Daoy (cell line): ENCODE measurements around the gene IDH1. TPM values are rescaled to one million over a fixed set of nuclear protein-coding genes. Genes with fewer than 3 reads are reported as not detected.
"Not testable (repeated sequence)": the region's sequence is repeated elsewhere in the genome, so short reads cannot be mapped to it uniquely, and the experiment has no call there.

Experiments
- DNase-seq: peaks from one replicate; pipeline ENCODE4 v3.0.0-alpha.2; 2015; ENCODE audit warnings: low read depth
- total RNA-seq: library from RNA; depleted of rRNA; stranded (reverse); fragments of >200 nt; shearing (Covaris generic); gene quantifications from 2 replicates; pipeline ENCODE4 v1.2.3, GENCODE V29; 2014; rRNA removed

IDH1 gene
- total RNA-seq, 1 experiment from 2014 or later = 51.1 TPM

DNA sequence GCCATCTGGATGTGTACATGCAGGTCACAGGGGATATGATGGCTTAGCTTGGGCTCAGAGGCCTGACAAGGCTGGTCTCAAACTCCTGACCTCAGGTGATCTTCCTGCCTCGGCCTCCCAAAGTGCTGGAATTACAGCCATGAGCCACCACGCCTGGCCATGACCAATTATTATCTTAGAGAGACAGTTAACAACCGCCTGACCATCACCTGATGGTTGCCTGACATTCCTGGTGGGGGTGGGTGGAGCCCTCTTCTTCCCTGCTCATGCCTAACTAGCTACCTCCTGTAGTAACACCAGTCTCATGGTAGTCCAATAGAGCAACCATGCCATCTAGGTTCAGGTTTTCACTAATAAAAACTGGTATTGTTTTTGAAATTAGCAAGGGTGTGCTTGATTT lies 33.0 kb downstream of the IDH1 start:
- not testable (repeated sequence) for DNase-seq

DNA sequence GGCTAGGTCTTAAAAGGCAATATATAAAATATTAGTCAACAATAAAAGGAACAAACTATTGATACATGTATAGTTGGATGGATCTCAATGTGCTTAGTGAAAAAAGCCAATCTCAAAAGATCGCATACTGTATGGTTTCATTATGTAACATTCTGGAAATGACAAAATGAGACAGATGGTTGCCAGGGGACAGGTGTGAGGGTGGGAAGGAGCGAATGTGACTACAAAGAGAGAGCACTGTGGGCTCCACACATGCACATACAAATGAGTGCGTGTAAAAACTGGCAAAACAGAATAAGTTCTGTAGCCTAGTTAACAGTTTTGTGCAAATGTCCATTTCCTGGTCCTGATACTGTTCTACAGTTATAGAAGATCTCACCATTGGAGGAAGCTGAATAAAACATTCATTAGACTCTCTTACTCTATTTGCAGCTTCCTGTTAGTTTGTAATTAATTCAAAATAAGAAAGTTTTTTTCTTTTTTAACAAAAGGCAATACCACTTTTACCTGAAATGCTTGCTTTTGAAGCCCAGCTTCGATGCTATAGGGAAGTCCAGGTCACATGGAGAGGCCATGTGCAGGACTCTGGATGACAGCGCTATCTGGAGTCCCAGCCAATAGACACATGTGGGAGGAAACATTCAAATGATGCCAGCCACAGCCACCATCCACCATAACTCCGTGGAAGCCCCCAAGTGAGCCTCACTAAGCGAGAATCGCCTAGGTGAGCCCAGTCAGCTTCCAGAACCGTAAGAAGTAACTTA lies 44.0 kb downstream of the IDH1 start:
- DNase-seq = no peak

DNA sequence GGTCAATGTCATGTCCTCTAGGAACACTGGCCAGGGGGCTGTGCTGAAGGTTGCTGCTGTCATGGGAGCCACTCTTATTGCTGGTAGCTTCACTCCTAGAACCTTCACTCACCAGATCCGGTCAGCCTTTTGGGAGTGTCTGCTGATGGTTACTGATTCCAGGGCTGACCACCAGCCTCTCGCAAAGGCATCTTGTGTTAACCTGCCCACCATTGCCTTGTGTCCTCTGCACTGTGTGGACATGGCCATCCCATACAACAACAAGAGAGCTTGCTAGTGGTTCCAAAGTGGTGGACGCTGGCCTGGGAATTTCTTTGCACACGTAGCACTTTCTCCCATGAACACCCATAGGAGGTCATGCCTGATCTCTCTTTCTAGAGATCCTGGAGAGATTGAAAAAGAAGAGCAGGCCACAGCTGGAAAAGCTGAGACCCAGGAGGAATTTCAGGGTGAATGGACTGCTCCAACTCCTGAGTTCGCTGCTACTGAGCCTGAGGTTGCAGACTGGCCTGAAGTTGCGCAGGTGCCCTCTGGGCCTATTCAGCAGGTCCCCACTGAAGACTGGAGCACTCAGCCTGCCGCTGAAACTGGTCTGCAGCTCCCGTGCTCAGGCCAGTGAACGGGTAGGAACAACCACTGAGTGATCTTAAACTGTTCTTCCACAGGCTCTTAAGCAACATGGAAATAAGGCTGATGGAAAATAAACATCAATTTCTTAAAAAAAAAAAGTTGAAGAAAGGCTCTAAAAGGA lies 46.4 kb downstream of the IDH1 start:
- no peak for DNase-seq

DNA sequence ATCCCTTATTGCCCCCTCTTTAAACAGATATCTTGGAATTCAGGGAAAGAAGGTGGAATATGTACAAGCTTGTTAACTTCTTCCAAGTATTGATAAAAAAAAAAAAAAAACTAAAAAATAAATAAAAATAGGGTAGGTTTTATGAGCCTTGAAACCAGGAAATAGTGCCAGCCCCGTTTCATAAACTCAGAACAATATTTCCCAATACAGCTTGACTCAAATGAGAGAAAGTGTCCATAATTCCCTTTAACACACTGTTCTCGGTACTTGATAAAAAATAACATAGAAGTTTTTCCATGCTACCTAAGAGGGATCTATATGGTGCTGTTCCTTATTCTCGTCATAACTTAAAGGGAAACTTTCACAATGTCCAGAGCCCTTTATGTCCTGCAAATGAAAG lies 47.1 kb downstream of the IDH1 start:
- no peak for DNase-seq

DNA sequence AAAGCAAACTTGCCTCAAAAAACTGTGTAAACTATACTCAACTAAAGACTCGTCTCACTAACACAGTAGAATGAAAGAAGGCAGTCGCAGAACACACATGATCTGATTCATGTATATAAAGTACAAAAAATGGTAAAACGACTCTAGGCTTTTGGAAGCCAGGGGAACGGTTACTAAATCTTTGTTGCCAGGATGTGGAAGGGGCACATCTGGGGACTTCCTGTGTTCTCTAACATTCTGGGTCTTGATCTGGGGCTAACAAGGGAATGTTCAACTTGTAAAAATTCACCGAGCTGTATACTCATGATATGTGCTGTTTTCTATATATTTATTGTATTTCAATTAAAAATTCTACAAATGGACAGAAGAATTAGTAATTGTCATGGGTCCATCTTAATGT lies 50.7 kb downstream of the IDH1 start:
- no peak for DNase-seq

DNA sequence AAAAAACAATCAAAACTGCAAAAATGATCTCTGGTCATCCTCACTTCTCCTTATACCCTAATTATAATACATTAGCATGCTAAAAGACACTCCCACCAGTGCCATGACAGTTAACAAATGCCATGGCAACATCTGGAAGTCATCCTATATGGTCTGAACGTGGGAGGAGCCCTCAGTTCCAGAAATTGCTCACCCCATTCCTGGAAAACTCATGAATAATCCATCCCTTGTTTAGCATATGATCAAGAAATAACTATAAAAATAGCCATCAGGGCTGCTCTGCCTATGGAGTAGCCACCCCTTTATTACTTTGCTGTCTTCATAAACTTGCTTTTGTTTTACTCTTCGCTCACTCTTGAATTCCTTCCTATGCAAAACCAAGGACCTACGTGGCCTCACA lies 59.3 kb downstream of the IDH1 start:
- no peak for DNase-seq

DNA sequence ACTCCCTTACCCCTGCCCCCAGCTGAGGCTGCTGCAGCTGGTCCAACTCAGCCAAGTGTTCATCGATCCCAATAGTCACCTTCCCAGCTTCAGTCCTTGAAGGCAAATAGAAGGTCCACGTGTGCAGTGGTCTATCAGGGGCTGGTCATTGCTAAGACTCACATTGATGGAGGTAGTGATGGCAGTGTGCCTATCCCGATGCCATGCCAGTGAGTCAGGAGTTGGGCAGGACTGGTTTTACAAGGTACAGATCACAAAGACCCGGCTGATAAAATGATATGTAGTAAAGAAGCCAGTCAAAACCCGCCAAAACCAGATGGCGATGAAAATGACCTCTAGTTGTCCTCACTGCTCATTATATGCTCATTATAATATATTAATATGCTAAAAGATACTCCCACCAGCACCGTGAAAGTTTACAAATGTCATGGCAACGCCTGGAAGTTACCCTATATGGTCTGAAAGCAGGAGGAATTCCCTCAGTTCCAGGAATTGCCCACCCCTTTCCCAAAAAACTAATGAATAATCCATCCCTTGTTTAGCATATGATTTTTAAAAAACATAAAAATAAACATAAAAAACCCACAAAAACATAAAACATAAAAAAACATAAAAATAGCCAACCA lies 62.1 kb downstream of the IDH1 start:
- no peak for DNase-seq

DNA sequence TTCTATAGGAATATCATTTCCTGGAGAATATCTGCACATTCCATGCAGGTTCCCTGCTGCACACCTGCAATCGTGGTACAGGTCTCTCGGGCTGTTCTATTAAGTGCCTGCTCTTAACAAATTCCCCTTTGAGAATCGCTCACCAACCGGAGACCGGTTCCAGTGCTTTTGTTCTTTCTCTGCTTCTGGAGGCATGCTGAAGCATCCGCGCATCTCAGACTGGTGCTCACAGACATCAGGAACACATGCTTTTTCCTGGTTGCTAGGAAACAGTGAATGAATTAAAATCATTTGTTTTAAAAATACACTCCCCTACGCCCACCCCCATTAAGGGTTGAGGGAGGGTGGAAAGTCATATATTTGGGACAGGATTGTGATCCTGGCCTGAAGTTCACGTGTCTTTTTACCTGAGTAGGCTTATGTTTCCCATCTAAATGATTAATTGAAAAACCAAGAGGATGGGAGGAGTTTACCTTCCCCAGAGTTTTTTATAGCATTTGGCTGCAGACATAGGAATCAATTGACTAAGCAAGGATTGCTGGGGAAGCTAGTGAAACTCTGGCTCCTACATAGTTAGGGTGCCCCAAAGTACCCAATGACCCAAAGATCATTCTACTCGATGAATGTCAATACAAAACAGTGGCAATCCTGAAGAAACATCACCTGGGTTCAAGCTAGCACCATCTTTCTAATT lies 64.9 kb downstream of the IDH1 start, which contains the start of gene C2orf80:
TSS of gene C2orf80 (minus strand) at position 221 of the 694 bp plus-strand sequence. CDS start 3,044 bp downstream, outside the sequence.
- no peak for DNase-seq

DNA sequence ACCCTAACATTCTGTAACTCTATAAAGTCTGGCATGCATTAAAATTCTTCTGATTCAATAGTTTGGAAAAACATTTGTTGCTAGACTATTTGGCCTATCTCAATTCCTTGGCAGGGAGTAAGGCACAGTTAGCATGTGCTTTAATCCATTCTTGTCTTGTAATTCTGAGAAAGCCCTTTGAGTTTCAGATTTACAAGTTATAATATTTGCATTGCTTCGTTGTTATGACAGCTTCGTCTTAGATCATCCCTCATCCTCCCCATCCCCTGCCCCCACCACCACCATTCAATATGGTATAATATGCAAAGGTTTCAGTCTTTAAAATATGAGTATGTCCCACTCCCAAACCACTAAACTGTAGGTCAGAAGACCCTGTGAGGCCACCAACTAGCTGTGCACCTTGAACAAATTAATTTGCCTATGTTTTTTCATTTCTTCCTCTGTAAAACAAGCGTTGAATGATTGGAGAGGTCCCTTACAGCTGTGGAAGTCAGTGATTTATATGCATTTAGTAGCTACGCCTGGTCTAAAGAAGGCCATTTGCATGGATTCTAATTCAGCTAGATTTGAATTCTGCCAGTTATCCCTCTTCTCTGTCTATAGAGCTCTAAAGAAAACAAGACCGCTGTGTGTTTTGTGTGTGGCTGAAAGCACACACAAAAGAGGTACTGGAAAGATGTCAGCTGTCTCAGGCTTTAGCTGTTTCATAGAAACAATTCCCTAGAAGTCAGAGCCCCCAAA lies 65.6 kb downstream of the IDH1 start:
- DNase-seq = no peak

DNA sequence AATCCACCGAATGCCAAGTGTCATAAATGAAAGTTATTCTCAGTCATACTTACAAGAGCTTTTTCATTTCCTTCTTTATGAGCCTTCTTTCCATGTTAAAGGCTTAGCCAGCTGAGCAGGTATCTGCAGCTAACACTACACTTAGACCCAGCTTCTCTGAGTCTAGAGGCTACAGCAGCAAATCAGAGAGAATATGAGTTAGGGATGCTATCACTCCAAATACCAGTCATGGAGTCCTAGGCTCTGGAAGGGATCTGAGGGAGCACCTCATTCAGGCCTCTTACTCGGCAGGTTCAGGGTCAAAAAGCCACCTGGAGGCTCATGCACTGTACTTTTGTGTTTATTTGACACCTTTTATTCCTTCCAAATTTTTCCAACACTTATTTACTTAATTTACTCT lies 68.0 kb downstream of the IDH1 start:
- DNase-seq = no peak

DNA sequence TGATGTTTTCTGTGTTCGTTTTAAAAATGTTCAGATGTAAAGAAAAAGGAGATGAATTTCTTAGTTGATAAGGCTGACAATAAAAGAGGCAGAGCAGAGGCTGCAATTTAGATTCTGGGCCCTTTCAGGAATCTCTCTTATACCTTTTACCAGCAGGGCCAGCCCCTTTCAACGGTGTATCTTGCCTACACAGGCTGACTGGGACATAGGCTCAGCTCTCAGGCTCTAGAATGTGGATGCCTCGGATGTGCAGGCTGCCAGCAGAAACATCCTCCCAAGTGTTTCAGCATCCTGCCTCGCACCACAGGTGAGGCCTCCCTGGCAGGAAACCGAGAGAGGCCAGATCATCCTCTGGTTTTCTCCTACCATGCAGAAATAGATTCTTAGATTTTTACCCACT lies 68.4 kb downstream of the IDH1 start:
- no peak for DNase-seq

Other genes starting within 250 kb of the IDH1 start
- 6.2 and 6.4 TPM in 2 replicates for gene PLEKHM3, start 229.5 kb downstream of the IDH1 start, total RNA-seq
- not detected in 2 replicates for gene CRYGD, start 130.5 kb downstream of the IDH1 start, total RNA-seq
- gene CRYGC, start 125.2 kb downstream of the IDH1 start, total RNA-seq = not detected in 2 replicates
- gene CRYGB, start 108.9 kb downstream of the IDH1 start, total RNA-seq = not detected in 2 replicates
- gene CRYGA, start 91.5 kb downstream of the IDH1 start, total RNA-seq = not detected in 2 replicates
- not detected in 2 replicates for gene C2orf80, start 65.0 kb downstream of the IDH1 start, total RNA-seq
- 11.4 and 12.5 TPM in 2 replicates for gene PIKFYVE, start 11.2 kb upstream of the IDH1 start, total RNA-seq
- gene PTH2R, start 151.7 kb upstream of the IDH1 start, total RNA-seq = not detected in 2 replicates